ENCODE data around the gene IRS1.

The IRS1 gene

DNA sequence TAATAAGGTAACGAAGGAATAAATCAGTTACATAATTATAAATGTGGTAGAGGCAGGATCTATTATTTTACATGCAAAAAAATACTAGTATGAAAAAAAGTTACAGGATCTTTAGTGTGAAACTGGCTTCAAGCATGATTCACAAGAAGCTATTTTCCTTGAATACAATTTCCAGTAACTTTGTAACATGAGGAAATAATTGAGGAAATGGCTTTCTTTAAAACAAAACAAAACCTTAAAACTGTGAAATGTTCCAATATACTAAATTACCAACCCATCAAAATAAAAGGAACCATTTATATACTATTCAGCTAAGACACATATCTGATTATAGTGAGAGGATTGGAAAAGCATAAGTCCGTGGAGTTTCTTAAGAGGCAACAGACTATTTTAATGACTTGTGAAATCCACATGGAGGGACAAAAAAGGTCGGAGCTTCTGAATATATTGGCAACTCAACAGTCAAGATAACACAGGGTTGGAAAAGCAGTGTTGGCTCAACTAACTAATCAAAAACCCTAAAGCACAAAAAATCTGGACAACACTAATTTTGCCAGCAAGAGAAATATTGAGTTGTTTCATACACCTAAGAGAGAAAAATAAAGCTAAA is 10.6 kb downstream of the IRS1 start:
- TF ChIP-seq GATA3 (IDR thresholded peaks at IDR 0.05; ENCODE audit: low read depth, low read length) (no peak), GATA2 (IDR thresholded peaks at IDR 0.05; ENCODE audit: low read depth, low read length) (no peak)

GRCh38 chr2:226788064-226788463 is 11.6 kb downstream of the IRS1 start:
- TF ChIP-seq GATA2 (IDR thresholded peaks at IDR 0.05; ENCODE audit: low read depth, low read length): no peak
- no peak for TF ChIP-seq GATA3 (IDR thresholded peaks at IDR 0.05; ENCODE audit: low read depth, low read length)

DNA sequence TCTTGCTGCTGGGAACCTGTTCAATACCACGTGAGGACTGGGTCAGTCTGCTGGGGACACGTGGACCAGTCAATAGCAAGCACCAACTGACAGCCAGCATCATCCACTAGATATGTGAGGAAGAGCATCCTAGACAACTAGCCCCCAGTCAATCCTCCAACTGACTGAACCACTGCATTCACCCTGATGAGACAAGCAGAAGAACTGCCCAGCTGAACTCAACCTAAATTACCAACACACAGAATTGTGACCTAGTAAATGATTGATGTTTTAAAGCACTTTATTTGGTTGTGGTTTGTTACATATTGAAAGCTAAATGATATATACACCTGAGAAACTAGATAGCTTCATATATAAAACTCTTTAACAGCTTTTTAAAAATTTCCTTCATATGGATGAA is 15.7 kb downstream of the IRS1 start:
- TF ChIP-seq GATA2 (IDR thresholded peaks at IDR 0.05; ENCODE audit: low read depth, low read length) (no peak), GATA3 (IDR thresholded peaks at IDR 0.05; ENCODE audit: low read depth, low read length) (no peak)

DNA sequence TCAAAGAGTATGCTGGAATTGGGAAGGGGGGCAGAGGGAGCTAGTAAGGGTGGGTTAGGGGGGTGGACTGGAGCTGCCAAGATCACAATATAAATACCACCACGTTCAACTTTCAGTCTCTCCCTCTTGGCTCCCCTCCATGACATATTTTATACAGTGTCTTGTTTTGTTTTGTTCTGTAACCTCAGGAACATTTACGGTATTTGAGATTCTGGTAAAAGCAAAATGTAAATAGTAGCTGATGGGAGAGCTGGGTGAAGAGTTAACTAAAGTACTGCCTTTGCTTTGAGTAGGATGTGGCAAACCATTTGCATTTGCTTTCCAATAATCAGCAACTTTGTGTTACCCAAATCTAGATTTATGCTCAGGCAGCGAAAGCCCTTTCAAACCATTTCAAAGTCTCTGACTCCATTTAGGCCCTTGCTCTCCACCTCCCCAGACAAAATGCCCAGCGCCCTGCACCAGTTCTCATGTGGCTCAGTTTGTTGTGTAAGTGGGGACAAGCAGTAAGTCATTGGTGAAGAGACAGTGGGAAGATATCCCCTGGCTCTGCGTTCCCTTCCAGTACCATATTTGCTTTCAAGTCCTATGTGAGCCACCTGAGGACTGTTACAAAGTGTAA is 17.4 kb downstream of the IRS1 start:
- TF ChIP-seq GATA3 (IDR thresholded peaks at IDR 0.05; ENCODE audit: low read depth, low read length) (no peak), GATA2 (IDR thresholded peaks at IDR 0.05; ENCODE audit: low read depth, low read length) (no peak)

DNA sequence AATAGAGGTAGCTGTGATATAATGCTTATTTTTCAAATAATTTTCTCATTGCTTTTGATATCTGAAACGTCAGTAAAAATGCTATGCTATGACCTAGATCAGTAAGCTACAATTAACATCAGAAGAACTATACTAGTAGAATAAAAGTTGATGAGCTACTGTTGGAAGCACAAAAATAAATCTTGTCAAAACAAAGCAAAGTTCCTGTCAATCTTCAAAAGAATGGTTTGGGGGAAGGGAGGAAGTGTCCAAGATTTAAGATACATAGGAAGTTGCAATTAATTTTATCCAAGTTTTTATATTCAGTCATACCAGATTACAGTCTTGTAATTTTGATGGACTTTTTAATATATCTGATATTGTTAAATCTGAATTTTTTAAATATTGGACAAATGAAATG is 19.2 kb downstream of the IRS1 start:
- TF ChIP-seq GATA3 (IDR thresholded peaks at IDR 0.05; ENCODE audit: low read depth, low read length) (no peak), GATA2 (IDR thresholded peaks at IDR 0.05; ENCODE audit: low read depth, low read length) (no peak)

DNA sequence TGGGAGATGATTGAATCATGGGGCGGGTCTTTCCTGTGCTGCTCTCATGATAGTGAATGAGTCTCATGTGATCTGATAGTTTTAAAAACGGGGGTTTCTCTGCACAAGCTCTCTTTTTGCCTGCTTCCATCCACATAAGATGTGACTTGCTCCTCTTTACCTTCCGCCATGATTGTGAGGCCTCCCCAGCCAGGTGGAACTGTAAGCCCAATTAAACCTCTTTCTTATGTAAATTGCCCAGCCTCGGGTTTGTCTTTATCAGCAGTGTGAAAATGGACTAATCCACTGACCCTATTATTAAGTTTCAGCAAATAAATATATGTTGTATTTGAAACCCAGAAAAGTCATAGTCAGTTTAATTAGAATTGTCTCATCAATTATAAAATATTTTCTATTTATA is 22.0 kb downstream of the IRS1 start:
- TF ChIP-seq GATA3 (IDR thresholded peaks at IDR 0.05; ENCODE audit: low read depth, low read length): no peak
- TF ChIP-seq GATA2 (IDR thresholded peaks at IDR 0.05; ENCODE audit: low read depth, low read length): no peak

DNA sequence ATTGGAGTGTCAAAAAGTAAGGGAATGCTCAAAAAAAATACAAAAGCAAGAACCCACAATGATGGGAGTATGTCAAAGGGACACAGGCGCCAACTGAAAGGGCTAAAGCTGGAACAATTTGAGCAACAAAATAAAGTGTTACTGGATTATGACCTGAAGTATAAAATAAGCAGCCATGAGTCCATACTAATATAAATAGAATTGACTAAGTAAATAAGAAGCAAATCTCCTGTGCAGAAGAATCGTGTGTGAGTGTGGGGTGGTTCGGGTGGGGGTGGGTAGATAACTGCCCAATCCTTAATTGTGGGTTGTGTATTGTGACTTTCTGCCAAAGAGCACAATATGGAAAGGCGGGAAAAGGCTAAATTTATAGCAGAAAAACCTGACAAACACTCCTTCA is 23.5 kb downstream of the IRS1 start:
- no peak for TF ChIP-seq GATA2 (IDR thresholded peaks at IDR 0.05; ENCODE audit: low read depth, low read length)
- TF ChIP-seq GATA3 (IDR thresholded peaks at IDR 0.05; ENCODE audit: low read depth, low read length): no peak

DNA sequence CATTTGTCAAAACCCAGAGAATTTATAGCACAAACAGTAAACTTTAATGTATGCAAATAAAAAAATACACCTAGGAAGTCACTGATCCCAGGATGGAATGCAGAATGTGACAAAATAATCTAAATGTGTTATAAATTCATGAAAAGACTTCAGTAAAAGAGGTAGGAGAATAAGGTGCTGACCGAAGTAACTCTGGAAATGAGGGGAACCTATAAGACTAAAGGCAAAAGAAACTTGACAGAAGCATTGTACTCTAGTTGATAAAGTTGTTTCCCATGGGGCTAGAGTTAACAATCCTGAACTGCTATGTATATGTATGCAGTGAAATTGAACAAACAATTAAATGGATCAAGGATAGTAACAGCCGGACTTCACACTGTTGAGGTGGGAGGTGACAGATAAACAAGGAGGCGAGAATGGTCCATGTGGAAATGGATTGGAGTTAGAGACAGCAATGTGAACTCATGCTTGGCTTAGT is 24.5 kb downstream of the IRS1 start:
- TF ChIP-seq GATA3 (IDR thresholded peaks at IDR 0.05; ENCODE audit: low read depth, low read length) (no peak), GATA2 (IDR thresholded peaks at IDR 0.05; ENCODE audit: low read depth, low read length) (no peak)

- no peak for TF ChIP-seq GATA2 (IDR thresholded peaks at IDR 0.05; ENCODE audit: low read depth, low read length)
- no peak for TF ChIP-seq GATA3 (IDR thresholded peaks at IDR 0.05; ENCODE audit: low read depth, low read length)
Observed at GRCh38 chr2:226773291-226773690, 26.3 kb downstream of the IRS1 start.

DNA sequence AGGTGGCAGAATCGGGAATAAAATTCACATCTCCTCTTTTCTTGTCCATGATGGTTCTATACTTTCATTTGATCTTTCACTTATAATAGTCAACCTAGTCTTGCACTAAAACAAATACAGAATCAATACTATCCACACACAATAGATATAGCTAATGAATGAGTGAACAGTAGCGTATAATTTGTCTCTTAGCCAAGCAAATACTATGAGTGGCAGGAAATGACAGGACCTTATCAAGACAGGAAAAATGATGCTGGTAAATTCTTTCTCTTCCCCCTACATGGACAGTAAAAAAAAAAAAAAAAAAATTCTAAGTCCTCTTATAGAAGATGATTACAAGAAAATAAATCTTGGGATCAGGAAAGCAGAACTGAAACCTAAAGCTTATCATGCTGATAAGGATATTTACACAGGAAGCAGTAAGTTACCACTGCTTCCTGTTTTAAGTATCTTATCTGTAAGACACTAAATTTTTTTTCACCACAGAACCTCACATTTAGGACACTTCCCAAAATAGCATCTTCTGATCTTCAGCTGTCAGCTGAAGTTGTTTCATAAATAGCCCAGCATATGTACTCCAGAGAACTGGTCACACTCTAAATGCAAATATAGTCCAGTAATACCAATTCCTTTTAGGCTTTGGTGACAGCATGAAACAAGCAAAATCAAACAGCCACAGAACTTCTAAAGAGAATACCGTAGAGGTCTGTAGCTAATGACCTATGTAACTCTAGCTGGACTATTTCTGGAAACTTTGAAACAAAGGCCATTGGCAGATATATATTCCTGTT is 27.0 kb downstream of the IRS1 start:
- TF ChIP-seq GATA2 (IDR thresholded peaks at IDR 0.05; ENCODE audit: low read depth, low read length) (no peak), GATA3 (IDR thresholded peaks at IDR 0.05; ENCODE audit: low read depth, low read length) (no peak)

- no peak for TF ChIP-seq GATA2 (IDR thresholded peaks at IDR 0.05; ENCODE audit: low read depth, low read length)
- no peak for TF ChIP-seq GATA3 (IDR thresholded peaks at IDR 0.05; ENCODE audit: low read depth, low read length)
Observed at GRCh38 chr2:226771067-226771466, 28.6 kb downstream of the IRS1 start.

GRCh38 chr2:226767056-226767813 is 32.4 kb downstream of the IRS1 start:
- no peak for TF ChIP-seq GATA2 (IDR thresholded peaks at IDR 0.05; ENCODE audit: low read depth, low read length)
- TF ChIP-seq GATA3 (IDR thresholded peaks at IDR 0.05; ENCODE audit: low read depth, low read length): no peak

DNA sequence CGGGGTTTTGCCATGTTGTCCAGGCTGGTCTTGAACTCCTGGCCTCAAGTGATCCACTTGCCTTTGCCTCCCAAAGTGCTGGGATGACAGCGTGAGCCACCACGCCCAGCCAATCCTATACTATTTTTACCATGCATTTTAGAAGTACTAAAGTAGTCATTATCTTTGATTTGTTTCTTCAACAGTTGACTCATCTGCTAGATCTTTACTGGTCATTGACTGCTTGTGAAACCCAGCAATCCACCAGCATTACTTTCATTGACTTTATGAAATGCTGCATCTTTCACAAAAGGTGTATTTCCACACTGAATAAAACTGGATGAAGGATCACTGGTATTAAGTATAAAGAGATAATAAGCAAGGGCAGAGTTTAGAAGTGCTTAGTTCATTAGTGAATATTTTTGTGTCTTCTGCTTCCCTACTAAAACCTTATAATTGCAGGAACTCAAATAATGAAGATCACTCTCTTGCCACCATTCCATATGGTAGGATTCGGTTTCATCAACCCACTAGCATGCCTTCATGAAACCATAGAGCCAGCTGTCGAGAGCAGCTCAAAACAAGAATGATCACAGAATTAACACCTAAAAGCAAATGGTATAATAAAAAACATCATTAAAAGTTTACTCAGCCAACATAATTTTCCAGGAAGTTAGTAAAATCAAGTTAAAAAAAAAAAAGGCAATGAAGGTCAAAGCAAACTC is 33.1 kb downstream of the IRS1 start:
- TF ChIP-seq GATA3 (IDR thresholded peaks at IDR 0.05; ENCODE audit: low read depth, low read length) (no peak), GATA2 (IDR thresholded peaks at IDR 0.05; ENCODE audit: low read depth, low read length) (no peak)
